GDM1 (cell line): ENCODE measurements around the gene DARS2.

ENCODE experiments used
- DNase-seq: peaks from one replicate; lab custom pipeline; 2025; lab: John Stamatoyannopoulos, UW

Gene DARS2

GRCh38 chr1:173886746-173887611 lies 62.5 kb downstream of the DARS2 start:
- no peak for DNase-seq

- DNase-seq = no peak
These were observed 63.2 kb downstream of the DARS2 start for GRCh38 chr1:173887627-173888026.

DNA sequence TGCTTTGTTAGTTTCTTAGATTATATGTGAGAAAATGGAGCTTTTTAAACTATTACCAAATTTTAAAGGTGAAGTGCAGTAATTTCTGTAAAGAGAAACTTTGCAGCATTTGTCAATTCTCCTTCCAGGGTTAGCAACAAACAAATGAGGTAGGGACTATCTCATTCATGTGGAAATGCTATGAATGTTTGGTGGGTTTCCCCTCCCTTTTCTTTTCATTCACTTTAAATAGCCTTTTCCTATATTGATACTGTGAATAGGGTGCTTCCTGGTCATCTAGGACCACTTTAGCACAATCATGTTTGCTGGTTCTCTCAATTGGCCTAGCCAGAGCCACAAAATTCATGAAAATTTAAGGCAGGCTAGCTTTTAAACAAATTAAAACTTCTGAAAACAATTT lies 64.3 kb downstream of the DARS2 start:
- DNase-seq = no peak

- DNase-seq = no peak
These were observed 65.4 kb downstream of the DARS2 start for GRCh38 chr1:173889885-173890284.

DNA sequence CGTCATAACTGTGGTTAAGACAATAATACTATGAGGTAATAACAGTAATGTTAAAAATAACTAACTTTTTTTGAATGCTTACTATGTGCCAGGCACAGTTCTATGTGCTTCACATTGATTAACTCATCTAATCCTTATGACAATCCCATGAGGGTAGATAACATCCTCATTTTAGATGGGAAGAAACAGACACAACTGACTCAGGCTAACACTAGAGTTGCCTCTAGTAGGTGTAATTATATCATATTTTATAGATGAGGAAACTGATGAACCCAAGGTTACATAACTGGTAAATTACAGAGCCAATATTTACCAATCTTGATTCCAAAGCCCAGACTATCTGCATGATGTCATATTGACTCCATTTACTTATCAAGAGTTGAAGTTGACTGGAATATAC lies 69.1 kb downstream of the DARS2 start:
- DNase-seq = no peak

GRCh38 chr1:173894189-173894588 lies 69.7 kb downstream of the DARS2 start:
- DNase-seq = no peak

DNA sequence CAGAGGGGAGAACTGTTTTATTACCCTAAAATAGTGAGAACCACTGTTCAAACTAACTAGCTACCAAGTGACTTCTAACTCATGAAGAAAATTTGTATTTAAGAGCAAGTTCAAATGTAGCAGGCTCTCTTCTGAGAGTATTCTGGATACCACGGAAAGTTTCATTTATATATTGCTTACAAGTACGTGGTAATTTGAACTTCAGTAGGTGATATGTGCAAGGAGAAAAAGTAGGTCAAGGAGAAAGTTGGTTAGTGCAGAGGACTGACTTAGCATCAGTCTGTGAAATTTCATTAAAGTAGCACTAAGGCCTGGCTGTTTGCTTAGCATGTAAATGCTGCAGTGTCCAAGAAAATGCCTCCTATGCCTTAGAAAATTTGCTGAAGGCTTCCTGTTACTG lies 76.0 kb downstream of the DARS2 start:
- DNase-seq = no peak

- DNase-seq = no peak
These were observed 76.5 kb downstream of the DARS2 start for GRCh38 chr1:173900992-173901391.

DNA sequence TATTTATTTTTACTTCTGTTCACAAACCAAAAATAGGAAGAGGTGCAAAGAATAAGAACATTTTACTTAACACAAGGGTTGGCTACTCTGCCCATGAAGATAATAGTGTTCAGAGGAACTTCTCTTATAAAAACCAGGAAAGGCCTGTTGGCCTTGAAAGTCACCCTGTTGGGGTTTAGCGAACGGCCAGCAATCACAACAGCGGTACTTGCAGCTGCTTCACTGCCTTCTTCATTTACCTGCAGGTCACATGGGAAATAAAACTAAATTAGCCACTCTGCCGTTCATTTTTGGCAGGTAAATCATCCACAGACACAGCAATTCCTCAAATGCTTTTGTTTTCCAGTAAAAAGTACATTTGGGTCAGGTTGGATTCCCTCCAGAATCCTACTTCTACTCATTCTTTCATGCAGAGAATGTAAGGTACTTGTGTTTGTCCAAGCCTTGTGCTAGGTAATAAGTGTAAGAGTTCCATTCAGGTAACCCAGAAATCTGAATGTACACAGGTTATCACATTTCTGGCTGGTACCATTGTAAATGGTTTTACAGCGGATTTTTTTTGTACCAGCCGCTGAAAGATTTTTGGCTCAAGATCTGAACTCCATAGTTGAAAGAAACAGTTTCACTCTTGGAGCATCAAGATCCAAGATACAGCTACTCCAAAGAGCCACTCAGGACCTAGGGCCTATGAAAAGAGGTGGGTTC lies 79.5 kb downstream of the DARS2 start:
- DNase-seq = no peak
